Omental fat pad (tissue), 4 donors: ENCODE data around the gene SIK2. TPM values are rescaled to one million over a fixed set of nuclear protein-coding genes. Genes with fewer than 3 reads are reported as not detected.

Experiments
- ATAC-seq: fragments of 150-250 bp; one replicate; pipeline ENCODE4 v1.9.1; 2016; ENCODE audit warnings: mild to moderate bottlenecking, moderate library complexity; ENCODE audit not compliant: low FRiP score
- DNase-seq: peaks from one replicate; pipeline ENCODE4 v3.0.0-alpha.2; 2019; ENCODE audit warnings: low spot score
- total RNA-seq, 4 donors: library from RNA; depleted of rRNA; stranded (reverse); fragments of >200 nt; gene quantifications; one replicate each; pipeline ENCODE4 v1.1.0, GENCODE V29; 2016
- TF ChIP-seq, protein P1 (sequence below), 3 donors: fragments of 450-650 bp; IDR thresholded peaks; one replicate each; pipeline ENCODE4 v1.5.1; 2016 to 2017; ENCODE audit warnings: antibody characterized with exemption in 3 of 3, mild to moderate bottlenecking in 3 of 3, moderate library complexity in 2 of 3

SIK2 gene
- total RNA-seq, 4 donors from 2014 or later = 27.3 to 111 (median 73.6) TPM

DNA sequence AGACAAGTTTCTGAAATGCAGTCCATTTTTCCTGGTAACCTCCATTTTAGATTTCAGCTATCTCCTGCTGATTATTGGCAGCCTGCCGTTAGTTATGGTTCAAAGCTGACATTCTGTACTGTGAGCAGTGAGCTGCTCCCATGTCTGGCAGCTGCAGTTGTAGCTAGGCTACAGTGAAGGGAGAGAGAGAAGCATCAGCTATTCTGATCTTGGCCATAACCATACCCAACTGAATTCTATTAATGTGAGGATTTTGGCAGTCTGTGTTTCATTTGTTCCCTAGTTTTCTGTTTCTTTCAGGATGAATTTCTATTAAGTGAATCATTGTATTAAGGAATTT, 33.4 kb downstream of the SIK2 start:
- TF ChIP-seq, protein P1, sequence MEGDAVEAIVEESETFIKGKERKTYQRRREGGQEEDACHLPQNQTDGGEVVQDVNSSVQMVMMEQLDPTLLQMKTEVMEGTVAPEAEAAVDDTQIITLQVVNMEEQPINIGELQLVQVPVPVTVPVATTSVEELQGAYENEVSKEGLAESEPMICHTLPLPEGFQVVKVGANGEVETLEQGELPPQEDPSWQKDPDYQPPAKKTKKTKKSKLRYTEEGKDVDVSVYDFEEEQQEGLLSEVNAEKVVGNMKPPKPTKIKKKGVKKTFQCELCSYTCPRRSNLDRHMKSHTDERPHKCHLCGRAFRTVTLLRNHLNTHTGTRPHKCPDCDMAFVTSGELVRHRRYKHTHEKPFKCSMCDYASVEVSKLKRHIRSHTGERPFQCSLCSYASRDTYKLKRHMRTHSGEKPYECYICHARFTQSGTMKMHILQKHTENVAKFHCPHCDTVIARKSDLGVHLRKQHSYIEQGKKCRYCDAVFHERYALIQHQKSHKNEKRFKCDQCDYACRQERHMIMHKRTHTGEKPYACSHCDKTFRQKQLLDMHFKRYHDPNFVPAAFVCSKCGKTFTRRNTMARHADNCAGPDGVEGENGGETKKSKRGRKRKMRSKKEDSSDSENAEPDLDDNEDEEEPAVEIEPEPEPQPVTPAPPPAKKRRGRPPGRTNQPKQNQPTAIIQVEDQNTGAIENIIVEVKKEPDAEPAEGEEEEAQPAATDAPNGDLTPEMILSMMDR (IDR thresholded peaks at IDR 0.05) = no peak
- DNase-seq (no peak), ATAC-seq (peak; percentile 77)

DNA sequence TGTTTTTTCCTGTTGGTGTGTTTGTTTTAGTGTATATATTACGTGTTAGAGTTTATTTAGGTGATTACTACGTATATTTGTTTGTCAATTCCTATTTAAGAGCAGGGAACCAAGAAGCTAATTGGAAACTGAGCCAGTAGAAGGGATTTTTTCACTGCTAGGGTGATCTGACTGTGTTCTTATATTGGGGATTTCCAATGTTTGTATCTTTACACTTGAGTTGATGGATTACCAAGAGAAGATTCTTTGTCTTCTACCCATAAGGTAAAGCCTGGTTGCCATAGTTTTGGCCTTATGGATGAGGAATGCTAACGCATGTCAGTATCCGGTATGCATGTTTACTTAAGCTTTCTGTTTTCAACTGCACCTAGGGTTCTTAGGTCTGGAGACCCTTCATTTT, 35.6 kb downstream of the SIK2 start:
- TF ChIP-seq, protein P1 (IDR thresholded peaks at IDR 0.05) = no peak
- no peak for ATAC-seq
- DNase-seq = no peak

DNA sequence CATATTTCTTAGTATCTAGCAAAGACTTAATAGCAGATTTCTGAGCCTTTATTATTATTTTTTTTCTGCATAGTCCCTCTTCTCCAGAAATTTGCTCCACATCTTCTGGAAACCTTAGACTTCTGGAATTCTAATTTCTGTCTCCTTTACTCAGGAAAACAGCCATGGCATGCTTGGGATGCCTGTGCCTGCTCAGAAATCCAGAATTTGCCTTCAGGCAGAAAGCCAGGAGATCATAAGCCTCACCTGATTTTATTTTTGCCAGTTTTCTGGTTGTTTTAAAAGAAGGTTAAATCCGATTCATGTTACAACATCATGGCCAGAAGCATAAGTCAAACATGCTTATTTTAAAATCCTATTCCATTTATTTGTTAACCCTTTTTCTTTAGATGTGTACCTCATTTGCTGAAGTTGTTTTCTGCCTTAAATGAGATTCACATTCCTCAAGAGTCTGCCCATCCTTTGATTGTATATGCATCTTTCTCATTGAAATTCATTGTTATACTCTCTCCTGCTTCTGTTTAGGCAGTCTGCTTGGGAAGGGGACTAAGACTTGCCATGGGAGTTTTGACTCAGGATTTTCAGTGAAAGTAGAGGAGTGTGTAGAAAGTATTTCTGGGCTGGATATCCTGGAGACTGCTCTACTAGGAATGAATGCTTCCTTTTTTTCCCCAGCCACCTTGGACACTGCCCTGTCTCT, 37.1 kb downstream of the SIK2 start:
- TF ChIP-seq, protein P1 (IDR thresholded peaks at IDR 0.05) = no peak
- no peak for ATAC-seq
- DNase-seq = no peak

DNA sequence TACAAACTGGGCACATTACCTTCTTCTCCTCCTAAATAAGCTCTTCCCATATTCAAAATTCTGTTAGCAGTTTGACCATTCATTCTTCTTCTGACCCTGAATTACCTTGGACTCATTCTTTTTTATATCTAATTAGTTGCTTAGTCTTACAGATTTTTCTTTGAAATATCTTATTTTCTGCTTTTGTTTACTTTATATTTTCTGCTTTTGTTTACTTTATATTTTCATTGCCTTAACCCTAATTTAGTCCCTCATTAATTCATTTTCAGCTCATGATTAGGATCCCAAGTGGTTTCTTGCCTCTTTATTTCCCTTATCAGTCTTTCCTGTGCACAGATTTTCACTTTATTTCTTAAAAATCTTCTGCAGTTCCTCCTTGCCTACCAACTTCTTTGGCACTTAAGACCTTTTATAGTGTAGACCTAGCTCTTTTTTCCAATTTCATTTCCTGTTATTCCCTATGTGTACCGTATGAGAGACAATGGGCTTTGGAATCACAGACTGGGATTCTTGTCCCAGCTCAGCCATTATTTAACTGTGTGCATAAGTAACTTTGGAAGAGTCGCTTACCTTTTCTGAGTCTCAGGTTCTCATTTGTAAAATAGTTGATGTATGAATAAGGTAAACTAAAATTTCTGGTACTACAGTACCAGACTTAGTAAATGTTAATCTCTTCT, 39.2 kb downstream of the SIK2 start:
- DNase-seq (no peak), ATAC-seq (no peak)
- TF ChIP-seq, protein P1 (IDR thresholded peaks at IDR 0.05) = no peak

DNA sequence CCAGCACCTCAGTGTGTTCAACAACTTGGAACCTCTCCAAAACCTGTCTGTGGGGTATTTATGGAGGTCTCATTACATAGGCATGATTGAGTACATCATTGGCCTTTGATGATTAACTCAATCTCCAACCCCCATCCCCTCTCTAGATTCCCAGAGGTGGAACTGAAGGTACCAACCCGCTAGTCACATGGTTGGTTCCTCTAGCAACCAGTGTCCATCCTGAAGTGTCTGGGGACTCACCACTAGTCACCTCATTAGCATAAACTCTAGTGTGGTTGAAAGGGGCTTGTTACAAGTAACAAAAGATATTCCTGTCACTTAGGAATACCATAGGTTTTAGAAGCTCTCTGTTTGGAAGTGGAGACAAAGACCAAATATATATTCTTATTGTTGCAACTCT, 40.3 kb downstream of the SIK2 start:
- TF ChIP-seq, protein P1 (IDR thresholded peaks at IDR 0.05) = no peak
- no peak for DNase-seq
- ATAC-seq = no peak

DNA sequence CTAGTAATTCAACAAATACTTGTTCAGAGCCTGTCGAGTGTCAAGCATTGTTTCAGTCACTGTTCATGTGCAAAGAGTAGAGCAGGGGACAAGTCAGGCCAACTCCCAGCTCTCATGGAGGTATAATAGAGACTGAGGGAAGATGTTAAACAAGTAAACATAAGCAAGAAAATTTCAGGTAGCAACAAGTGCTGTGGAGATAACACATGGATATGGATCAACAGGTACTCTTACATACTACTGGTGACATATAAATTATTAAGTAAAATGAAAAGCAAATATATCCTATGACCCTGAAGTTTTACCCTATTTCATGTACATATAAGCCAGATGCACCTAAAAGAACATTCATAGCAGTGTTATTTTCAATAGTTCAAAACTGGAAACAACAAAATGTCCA, 42.7 kb downstream of the SIK2 start:
- DNase-seq = no peak

More for the DNA sequence above, 42.7 kb downstream of the SIK2 start:
- no peak for ATAC-seq
- TF ChIP-seq, protein P1 (IDR thresholded peaks at IDR 0.05) = no peak
